ENCODE results near the gene COL11A2. TPM values are rescaled to one million over a fixed set of nuclear protein-coding genes. Genes with fewer than 3 reads are reported as not detected.

The COL11A2 gene
- total RNA-seq, 1 experiment from 2014 or later = 0.91 TPM

- ChIA-PET CTCF (interaction anchor here (0.6 to 2.0 kb wide), 4 partner anchors 14 to 117 kb away, joined by 3 to 8 read pairs (median 6); no protein-coding TSS in a partner anchor), POLR2A (interaction anchor here (0.6 to 2.4 kb wide), 10 partner anchors 8 to 1009 kb away, joined by 3 to 19 read pairs (median 4); partner anchors contain the start of genes RGL2, RPS18 and VPS52)
- Mint-ChIP-seq H3K9me3 (ENCODE audit: unreplicated experiment) (no peaks in the 10 kb centered on the region), H3K4me3 (ENCODE audit: unreplicated experiment) (peak within 1 kb of the TSS; percentile 98), H3K36me3 (ENCODE audit: insufficient read depth, unreplicated experiment) (peaks cover 29% of the 10 kb centered on the region), H3K27ac (ENCODE audit: low read depth, unreplicated experiment) (peak within 1 kb of the TSS; percentile 85), H3K27me3 (ENCODE audit: insufficient read depth, unreplicated experiment) (no peaks in the 10 kb centered on the region), H3K4me1 (ENCODE audit: insufficient read depth, unreplicated experiment) (peaks cover 57% of the 10 kb centered on the region)
- TF ChIP-seq CTCF (IDR thresholded peaks at IDR 0.05; ENCODE audit: unreplicated experiment) = no peak
- no TSS peak for BruUV-seq (replicated peaks)
- DNase-seq (ENCODE audit: unreplicated experiment) = peak; percentile 92
- intact Hi-C loops (cut with micrococcal nuclease) = loop anchor here (5.0 kb wide), 1 partner anchor 93 kb away; the partner anchor contains the start of gene RGL2
Measured at GRCh38 chr6:33204415-33205190, 12.3 kb upstream of the COL11A2 start, which contains the start of gene HSD17B8. Gene HSD17B8 (plus strand): TSS chr6:33204655. CDS start chr6:33204669, 14 bp downstream.

GRCh38 chr6:33204165-33204414 lies 11.8 kb upstream of the COL11A2 start:
- no peaks in the 10 kb centered on the region for H3K9me3 Mint-ChIP-seq (ENCODE audit: unreplicated experiment)
- POLR2A ChIA-PET = interaction anchor here (1.0 to 2.4 kb wide), 4 partner anchors 9 to 67 kb away, joined by 3 to 19 read pairs (median 8); partner anchors contain the start of genes RPS18 and VPS52
- CTCF ChIA-PET = interaction anchor here (2.0 kb wide), 1 partner anchor 43 kb away, joined by 7 read pairs; no protein-coding TSS in a partner anchor
- no TSS peak for BruUV-seq (replicated peaks)
- H3K27me3 Mint-ChIP-seq (ENCODE audit: insufficient read depth, unreplicated experiment) = no peaks in the 10 kb centered on the region
- no peak for DNase-seq (ENCODE audit: unreplicated experiment)
- peaks cover 57% of the 10 kb centered on the region for H3K4me1 Mint-ChIP-seq (ENCODE audit: insufficient read depth, unreplicated experiment)
- intact Hi-C loops (cut with micrococcal nuclease) = loop anchor here (5.0 kb wide), 1 partner anchor 93 kb away; the partner anchor contains the start of gene RGL2
- peak overlapping the region; percentile 85 for H3K27ac Mint-ChIP-seq (ENCODE audit: low read depth, unreplicated experiment)
- peak overlapping the region; percentile 81 for H3K4me3 Mint-ChIP-seq (ENCODE audit: unreplicated experiment)
- TF ChIP-seq CTCF (IDR thresholded peaks at IDR 0.05; ENCODE audit: unreplicated experiment) = no peak
- H3K36me3 Mint-ChIP-seq (ENCODE audit: insufficient read depth, unreplicated experiment) = peaks cover 29% of the 10 kb centered on the region

GRCh38 chr6:33203443-33204164 lies 11.3 kb upstream of the COL11A2 start:
- Mint-ChIP-seq H3K4me3 (ENCODE audit: unreplicated experiment) (peak overlapping the region; percentile 98), H3K9me3 (ENCODE audit: unreplicated experiment) (no peaks in the 10 kb centered on the region), H3K27me3 (ENCODE audit: insufficient read depth, unreplicated experiment) (no peaks in the 10 kb centered on the region), H3K27ac (ENCODE audit: low read depth, unreplicated experiment) (peak overlapping the region; percentile 85), H3K36me3 (ENCODE audit: insufficient read depth, unreplicated experiment) (peaks cover 29% of the 10 kb centered on the region), H3K4me1 (ENCODE audit: insufficient read depth, unreplicated experiment) (peaks cover 57% of the 10 kb centered on the region)
- BruUV-seq (replicated peaks) = no TSS peak
- no peak for TF ChIP-seq CTCF (IDR thresholded peaks at IDR 0.05; ENCODE audit: unreplicated experiment)
- POLR2A ChIA-PET = no interaction called here
- CTCF ChIA-PET = no interaction called here
- DNase-seq (ENCODE audit: unreplicated experiment) = no peak
- intact Hi-C loops (cut with micrococcal nuclease) = loop anchor here (5.0 kb wide), 1 partner anchor 94 kb away; the partner anchor contains the start of gene RGL2

- DNase-seq (ENCODE audit: unreplicated experiment) = no peak
- H3K27me3 Mint-ChIP-seq (ENCODE audit: insufficient read depth, unreplicated experiment) = no peaks in the 10 kb centered on the region
- H3K27ac Mint-ChIP-seq (ENCODE audit: low read depth, unreplicated experiment) = no peak overlapping the region
- peak overlapping the region; percentile 98 for H3K4me3 Mint-ChIP-seq (ENCODE audit: unreplicated experiment)
- H3K9me3 Mint-ChIP-seq (ENCODE audit: unreplicated experiment) = no peaks in the 10 kb centered on the region
- BruUV-seq (replicated peaks) = no TSS peak
- peaks cover 29% of the 10 kb centered on the region for H3K36me3 Mint-ChIP-seq (ENCODE audit: insufficient read depth, unreplicated experiment)
- intact Hi-C loops (cut with micrococcal nuclease) = loop anchor here (5.0 kb wide), 1 partner anchor 95 kb away; the partner anchor contains the start of gene RGL2
- peaks cover 65% of the 10 kb centered on the region for H3K4me1 Mint-ChIP-seq (ENCODE audit: insufficient read depth, unreplicated experiment)
- TF ChIP-seq CTCF (IDR thresholded peaks at IDR 0.05; ENCODE audit: unreplicated experiment) = no peak
- ChIA-PET CTCF (no interaction called here), POLR2A (interaction anchor here (1.8 kb wide), 1 partner anchor 69 kb away, joined by 7 read pairs; the partner anchor contains the start of genes RPS18 and VPS52)
Measured at GRCh38 chr6:33202799-33203198, 10.5 kb upstream of the COL11A2 start.

All from MCF 10A (cell line).